Skeletal muscle tissue (tissue), 4 donors: ENCODE data around the gene RPLP2. TPM values are rescaled to one million over a fixed set of nuclear protein-coding genes. Genes with fewer than 3 reads are reported as not detected.

Source experiments
- H3K27ac ChIP-seq: one replicate; pipeline ENCODE4 v1.7.0; 2013; ENCODE audit warnings: mild to moderate bottlenecking, low read depth, low read length, inconsistent platforms
- H3K27me3 ChIP-seq, 3 donors: one replicate each; pipeline ENCODE4 v1.7.0; 2013; ENCODE audit warnings: low read length in 3 of 3; ENCODE audit not compliant: control insufficient read depth in 3 of 3, insufficient read depth in 3 of 3
- H3K36me3 ChIP-seq, 3 donors: one replicate each; pipeline ENCODE4 v1.7.0; 2013; ENCODE audit warnings: low read length in 3 of 3; ENCODE audit not compliant: control insufficient read depth in 3 of 3, insufficient read depth in 3 of 3
- H3K4me1 ChIP-seq, 3 donors: one replicate each; pipeline ENCODE4 v1.7.0; 2013; ENCODE audit warnings: low read length in 3 of 3, mild to moderate bottlenecking in 3 of 3; ENCODE audit not compliant: control insufficient read depth in 3 of 3, insufficient read depth in 3 of 3
- H3K4me3 ChIP-seq, 3 donors: one replicate each; pipeline ENCODE4 v1.7.0; 2013; ENCODE audit warnings: low read length in 3 of 3
- H3K9ac ChIP-seq, 3 donors: one replicate each; pipeline ENCODE4 v1.7.0; 2013; ENCODE audit warnings: low read length in 3 of 3, mild to moderate bottlenecking in 3 of 3, moderate library complexity in 2 of 3, low read depth in 1 of 3
- H3K9me3 ChIP-seq, 3 donors: one replicate each; pipeline ENCODE4 v1.7.0; 2013; ENCODE audit warnings: low read length in 3 of 3; ENCODE audit not compliant: control insufficient read depth in 3 of 3
- total RNA-seq: library from RNA; depleted of rRNA; stranded (reverse); fragments of >200 nt; gene quantifications from one replicate; pipeline ENCODE4 v1.2.3, GENCODE V29; 2014
- donor health status: Osteomylitis.

Gene RPLP2
- total RNA-seq, 1 donor from 2014 or later: 414 TPM

- Histone ChIP-seq H3K27me3 (no peaks in the 10 kb centered on the region), H3K36me3 (peaks cover 48 to 65% (median 52%) of the 10 kb centered on the region in 3 donors), H3K9ac (no peak overlapping the region), H3K4me3 (no peak overlapping the region), H3K4me1 (peaks cover 0 to 5% (median 0%) of the 10 kb centered on the region in 3 donors), H3K27ac (no peak overlapping the region), H3K9me3 (no peaks in the 10 kb centered on the region)
Measured at GRCh38 chr11:766106-766935, 43.4 kb upstream of the RPLP2 start.

GRCh38 chr11:766936-767210, 42.9 kb upstream of the RPLP2 start:
- no peaks in the 10 kb centered on the region for H3K27me3 ChIP-seq
- H3K4me3 ChIP-seq: no peak overlapping the region
- H3K9ac ChIP-seq: no peak overlapping the region
- H3K36me3 ChIP-seq: peaks cover 48 to 62% (median 50%) of the 10 kb centered on the region in 3 donors
- H3K27ac ChIP-seq: no peak overlapping the region
- H3K9me3 ChIP-seq: no peaks in the 10 kb centered on the region
- peaks cover 0 to 5% (median 0%) of the 10 kb centered on the region in 3 donors for H3K4me1 ChIP-seq

- Histone ChIP-seq H3K4me3 (no peak overlapping the region), H3K9ac (no peak overlapping the region), H3K4me1 (peaks cover 0 to 5% (median 0%) of the 10 kb centered on the region in 3 donors), H3K9me3 (no peaks in the 10 kb centered on the region), H3K36me3 (peaks cover 48 to 58% (median 50%) of the 10 kb centered on the region in 3 donors), H3K27me3 (no peaks in the 10 kb centered on the region), H3K27ac (no peak overlapping the region)
Measured at GRCh38 chr11:767238-767637, 42.5 kb upstream of the RPLP2 start.

GRCh38 chr11:769887-770641, 39.7 kb upstream of the RPLP2 start:
- Histone ChIP-seq H3K9ac (no peak overlapping the region), H3K4me1 (peaks cover 2 to 7% (median 2%) of the 10 kb centered on the region in 3 donors), H3K4me3 (no peak overlapping the region), H3K27me3 (no peaks in the 10 kb centered on the region), H3K27ac (no peak overlapping the region), H3K36me3 (peaks cover 28 to 41% (median 37%) of the 10 kb centered on the region in 3 donors), H3K9me3 (no peaks in the 10 kb centered on the region)

GRCh38 chr11:770642-771616, 38.8 kb upstream of the RPLP2 start:
- Histone ChIP-seq H3K9ac (no peak overlapping the region), H3K27me3 (no peaks in the 10 kb centered on the region), H3K36me3 (peaks cover 25 to 40% (median 32%) of the 10 kb centered on the region in 3 donors), H3K27ac (no peak overlapping the region), H3K9me3 (no peaks in the 10 kb centered on the region), H3K4me3 (no peak overlapping the region), H3K4me1 (peaks cover 6 to 13% (median 8%) of the 10 kb centered on the region in 3 donors)

GRCh38 chr11:771617-772204, 38.1 kb upstream of the RPLP2 start:
- Histone ChIP-seq H3K9ac (no peak overlapping the region), H3K4me3 (no peak overlapping the region), H3K9me3 (no peaks in the 10 kb centered on the region), H3K36me3 (peaks cover 17 to 34% (median 27%) of the 10 kb centered on the region in 3 donors), H3K27me3 (no peaks in the 10 kb centered on the region), H3K27ac (no peak overlapping the region), H3K4me1 (peaks cover 14 to 20% (median 15%) of the 10 kb centered on the region in 3 donors)

- no peak overlapping the region for H3K27ac ChIP-seq
- H3K4me1 ChIP-seq: peaks cover 14 to 20% (median 15%) of the 10 kb centered on the region in 3 donors
- no peak overlapping the region for H3K4me3 ChIP-seq
- no peaks in the 10 kb centered on the region for H3K9me3 ChIP-seq
- no peaks in the 10 kb centered on the region for H3K27me3 ChIP-seq
- H3K36me3 ChIP-seq: peaks cover 13 to 30% (median 18%) of the 10 kb centered on the region in 3 donors
- peak overlapping the region in 1 of 3 donors; percentile 16 for H3K9ac ChIP-seq
Measured at GRCh38 chr11:772429-773390, 37.1 kb upstream of the RPLP2 start.

- Histone ChIP-seq H3K27me3 (no peaks in the 10 kb centered on the region), H3K4me3 (no peak overlapping the region), H3K36me3 (peaks cover 13 to 30% (median 18%) of the 10 kb centered on the region in 3 donors), H3K9me3 (no peaks in the 10 kb centered on the region), H3K27ac (no peak overlapping the region), H3K4me1 (peaks cover 20 to 25% (median 21%) of the 10 kb centered on the region in 3 donors), H3K9ac (no peak overlapping the region)
Measured at GRCh38 chr11:773425-773824, 36.3 kb upstream of the RPLP2 start.
